ENCODE measurements around the gene C17orf75.

DNA sequence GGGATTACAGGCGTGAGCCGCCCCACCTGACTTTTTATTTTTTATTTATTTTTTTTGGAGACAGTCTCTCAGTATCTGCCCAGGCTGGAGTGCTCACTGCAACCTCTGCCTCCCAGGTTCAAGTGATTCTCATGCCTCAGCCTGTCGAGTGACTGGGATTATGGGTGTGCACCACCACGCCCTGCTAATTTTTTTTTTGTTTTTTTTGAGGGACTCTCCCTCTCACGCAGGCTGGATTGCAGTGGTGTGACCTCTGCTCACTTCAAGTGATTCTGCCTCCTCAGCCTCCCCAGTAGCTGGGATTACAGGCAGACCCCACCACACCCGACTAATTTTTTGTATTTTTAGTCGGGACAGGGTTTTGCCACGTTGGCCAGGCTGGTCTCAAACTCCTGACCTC lies 15.6 kb upstream of the C17orf75 start:
- no peak for TF ChIP-seq EZH2phosphoT487 (IDR thresholded peaks at IDR 0.05; ENCODE audit: borderline replicate concordance, low read depth, low read length)
- TF ChIP-seq, protein P1, sequence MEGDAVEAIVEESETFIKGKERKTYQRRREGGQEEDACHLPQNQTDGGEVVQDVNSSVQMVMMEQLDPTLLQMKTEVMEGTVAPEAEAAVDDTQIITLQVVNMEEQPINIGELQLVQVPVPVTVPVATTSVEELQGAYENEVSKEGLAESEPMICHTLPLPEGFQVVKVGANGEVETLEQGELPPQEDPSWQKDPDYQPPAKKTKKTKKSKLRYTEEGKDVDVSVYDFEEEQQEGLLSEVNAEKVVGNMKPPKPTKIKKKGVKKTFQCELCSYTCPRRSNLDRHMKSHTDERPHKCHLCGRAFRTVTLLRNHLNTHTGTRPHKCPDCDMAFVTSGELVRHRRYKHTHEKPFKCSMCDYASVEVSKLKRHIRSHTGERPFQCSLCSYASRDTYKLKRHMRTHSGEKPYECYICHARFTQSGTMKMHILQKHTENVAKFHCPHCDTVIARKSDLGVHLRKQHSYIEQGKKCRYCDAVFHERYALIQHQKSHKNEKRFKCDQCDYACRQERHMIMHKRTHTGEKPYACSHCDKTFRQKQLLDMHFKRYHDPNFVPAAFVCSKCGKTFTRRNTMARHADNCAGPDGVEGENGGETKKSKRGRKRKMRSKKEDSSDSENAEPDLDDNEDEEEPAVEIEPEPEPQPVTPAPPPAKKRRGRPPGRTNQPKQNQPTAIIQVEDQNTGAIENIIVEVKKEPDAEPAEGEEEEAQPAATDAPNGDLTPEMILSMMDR (conservative IDR thresholded peaks at IDR 0.05; ENCODE audit: low read length) = no peak
